ENCODE results near the gene UBE2J2.

Gene UBE2J2

GRCh38 chr1:1273209-1273511 is 494 bp downstream of the UBE2J2 start:
- in situ Hi-C loops (cut with MboI; ENCODE audit: low pct_unique_long_range_greater_than_20kb, low sequenced_read_pairs, unreplicated experiment), result no loop called here
- DNase-seq (ENCODE audit: low spot score), result no peak
- TF ChIP-seq CTCF (IDR thresholded peaks at IDR 0.05; ENCODE audit: extremely low read depth, insufficient read depth, missing control alignments), result no peak

- in situ Hi-C loops (cut with MboI; ENCODE audit: low pct_unique_long_range_greater_than_20kb, low sequenced_read_pairs, unreplicated experiment), result no loop called here
- DNase-seq (ENCODE audit: low spot score), result no peak
- no peak for TF ChIP-seq CTCF (IDR thresholded peaks at IDR 0.05; ENCODE audit: extremely low read depth, insufficient read depth, missing control alignments)
These were observed 1.1 kb downstream of the UBE2J2 start for GRCh38 chr1:1272341-1273208.

GRCh38 chr1:1270813-1271212 is 2.8 kb downstream of the UBE2J2 start:
- TF ChIP-seq CTCF (IDR thresholded peaks at IDR 0.05; ENCODE audit: extremely low read depth, insufficient read depth, missing control alignments), result no peak
- in situ Hi-C loops (cut with MboI; ENCODE audit: low pct_unique_long_range_greater_than_20kb, low sequenced_read_pairs, unreplicated experiment), result no loop called here
- DNase-seq (ENCODE audit: low spot score), result no peak

- in situ Hi-C loops (cut with MboI; ENCODE audit: low pct_unique_long_range_greater_than_20kb, low sequenced_read_pairs, unreplicated experiment), result no loop called here
- DNase-seq (ENCODE audit: low spot score), result no peak
- no peak for TF ChIP-seq CTCF (IDR thresholded peaks at IDR 0.05; ENCODE audit: extremely low read depth, insufficient read depth, missing control alignments)
These were observed 5.4 kb downstream of the UBE2J2 start for GRCh38 chr1:1268284-1268682.

GRCh38 chr1:1267488-1268283 is 6.0 kb downstream of the UBE2J2 start:
- TF ChIP-seq CTCF (IDR thresholded peaks at IDR 0.05; ENCODE audit: extremely low read depth, insufficient read depth, missing control alignments), result no peak
- no peak for DNase-seq (ENCODE audit: low spot score)
- in situ Hi-C loops (cut with MboI; ENCODE audit: low pct_unique_long_range_greater_than_20kb, low sequenced_read_pairs, unreplicated experiment), result no loop called here

- no peak for TF ChIP-seq CTCF (IDR thresholded peaks at IDR 0.05; ENCODE audit: extremely low read depth, insufficient read depth, missing control alignments)
- DNase-seq (ENCODE audit: low spot score), result no peak
- in situ Hi-C loops (cut with MboI; ENCODE audit: low pct_unique_long_range_greater_than_20kb, low sequenced_read_pairs, unreplicated experiment), result no loop called here
These were observed 8.8 kb downstream of the UBE2J2 start for GRCh38 chr1:1264868-1265272.
